Vagina (tissue), 2 donors: ENCODE data around the gene HNF1B.

Experiments used
- POLR2A ChIP-seq, 2 donors: fragments of 450-650 bp; IDR thresholded peaks; one replicate each; pipeline ENCODE4 v1.6.1; 2017; ENCODE audit warnings: antibody characterized with exemption in 2 of 2, mild to moderate bottlenecking in 2 of 2, moderate library complexity in 2 of 2
- POLR2AphosphoS5 ChIP-seq, 2 donors: sonication (generic); formaldehyde crosslinking; IDR thresholded peaks; one replicate each; pipeline ENCODE4 v1.9.0; 2017; ENCODE audit warnings: antibody characterized with exemption in 2 of 2, mild to moderate bottlenecking in 2 of 2, low read depth in 1 of 2; ENCODE audit not compliant: insufficient read depth in 1 of 2
- TF ChIP-seq, protein P1 (sequence below), 3 experiments: fragments of 450-650 bp in 2 of 3; fragments of 200-600 bp in 1 of 3; sonication (generic) in 1 of 3; IDR thresholded peaks; one replicate each; pipeline ENCODE4 v1.5.1; 2017 to 2019; ENCODE audit warnings: antibody characterized with exemption in 3 of 3, mild to moderate bottlenecking in 2 of 3, moderate library complexity in 2 of 3

DNA sequence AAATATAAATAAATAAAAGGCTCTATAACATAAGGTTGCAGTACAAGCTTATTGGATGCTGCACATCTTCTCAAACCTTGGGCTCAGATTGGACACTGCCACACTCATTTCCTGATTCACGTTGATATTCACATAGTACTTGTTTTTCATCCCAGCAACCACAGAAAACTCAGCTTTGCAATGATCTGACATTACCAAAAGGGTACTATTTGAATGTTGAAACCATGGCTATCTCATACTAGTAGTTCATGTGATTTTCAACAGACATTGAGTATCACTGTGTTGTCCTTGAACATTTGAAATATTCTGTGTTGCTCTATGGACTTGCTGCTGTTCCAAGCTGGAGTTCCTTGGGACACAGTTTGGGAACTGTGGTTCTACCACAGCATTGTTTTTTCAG lies 87.7 kb downstream of the HNF1B start:
- TF ChIP-seq, protein P1, sequence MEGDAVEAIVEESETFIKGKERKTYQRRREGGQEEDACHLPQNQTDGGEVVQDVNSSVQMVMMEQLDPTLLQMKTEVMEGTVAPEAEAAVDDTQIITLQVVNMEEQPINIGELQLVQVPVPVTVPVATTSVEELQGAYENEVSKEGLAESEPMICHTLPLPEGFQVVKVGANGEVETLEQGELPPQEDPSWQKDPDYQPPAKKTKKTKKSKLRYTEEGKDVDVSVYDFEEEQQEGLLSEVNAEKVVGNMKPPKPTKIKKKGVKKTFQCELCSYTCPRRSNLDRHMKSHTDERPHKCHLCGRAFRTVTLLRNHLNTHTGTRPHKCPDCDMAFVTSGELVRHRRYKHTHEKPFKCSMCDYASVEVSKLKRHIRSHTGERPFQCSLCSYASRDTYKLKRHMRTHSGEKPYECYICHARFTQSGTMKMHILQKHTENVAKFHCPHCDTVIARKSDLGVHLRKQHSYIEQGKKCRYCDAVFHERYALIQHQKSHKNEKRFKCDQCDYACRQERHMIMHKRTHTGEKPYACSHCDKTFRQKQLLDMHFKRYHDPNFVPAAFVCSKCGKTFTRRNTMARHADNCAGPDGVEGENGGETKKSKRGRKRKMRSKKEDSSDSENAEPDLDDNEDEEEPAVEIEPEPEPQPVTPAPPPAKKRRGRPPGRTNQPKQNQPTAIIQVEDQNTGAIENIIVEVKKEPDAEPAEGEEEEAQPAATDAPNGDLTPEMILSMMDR (IDR thresholded peaks at IDR 0.05): no peak
- no peak for TF ChIP-seq POLR2A (IDR thresholded peaks at IDR 0.05)
- TF ChIP-seq POLR2AphosphoS5 (IDR thresholded peaks at IDR 0.05; ENCODE audit: insufficient read depth in 1 of 2, low read depth in 1 of 2): no peak
